A549 (cell line): Measurements from ENCODE around the gene CERS6. TPM values are rescaled to one million over a fixed set of nuclear protein-coding genes. Genes with fewer than 3 reads are reported as not detected.

Source experiments
- ATAC-seq, 2 experiments: fragments of 200-7000 bp in 1 of 2; fragments of >200 bp in 1 of 2; cut with Nextera tagmentation in 1 of 2; cut with Tn5 transposase in 1 of 2; 3 replicates each; pipeline versions ENCODE4 v1.8.0 to v1.9.1; 2018 to 2020; ENCODE audit warnings: mild to moderate bottlenecking in 1 of 2, moderate library complexity in 1 of 2
- CTCF ChIA-PET: fragments of 300-600 bp; sonication (Branson Sonifier 250); formaldehyde crosslinking; extraction: SDS; loops from one replicate; lab custom pipeline; 2021; ENCODE audit warnings: antibody characterized with exemption, inconsistent platforms; lab: Yijun Ruan, JAX
- POLR2A ChIA-PET: fragments of 350-600 bp; formaldehyde crosslinking; extraction: SDS; loops from one replicate; lab custom pipeline; 2021; ENCODE audit warnings: antibody characterized with exemption, inconsistent platforms; lab: Yijun Ruan, JAX
- DNase-seq, 2 experiments: peaks; one replicate each; pipeline versions ENCODE4 v3.0.0 to v3.0.0-alpha.2; 2011 to 2016; ENCODE audit warnings: low read depth in 1 of 2, low spot score in 1 of 2
- FAIRE-seq: peaks from 2 replicates; lab custom pipeline; 2011; peaks lifted over from hg19 to GRCh38; lab: Jason Lieb, UNC
- H3K27ac ChIP-seq, 2 experiments: fragments of >200 bp; sonication (Bioruptor Twin); formaldehyde crosslinking; 3 replicates each; pipeline ENCODE4 v1.5.1; 2016 to 2017
- H3K4me1 ChIP-seq: fragments of >200 bp; sonication (Bioruptor Twin); formaldehyde crosslinking; 3 replicates; pipeline ENCODE4 v1.6.1; 2016
- H3K4me2 ChIP-seq: fragments of >200 bp; sonication (Bioruptor Twin); formaldehyde crosslinking; 3 replicates; pipeline ENCODE4 v1.6.1; 2016
- H3K4me3 ChIP-seq: fragments of >200 bp; sonication (Bioruptor Twin); formaldehyde crosslinking; 3 replicates; pipeline ENCODE4 v1.5.1; 2016
- H3K9me3 ChIP-seq: fragments of >200 bp; sonication (Bioruptor Twin); formaldehyde crosslinking; 3 replicates; pipeline ENCODE4 v1.6.1; 2016
- BCL3 ChIP-seq: fragments of >200 bp; sonication (Bioruptor Twin); formaldehyde crosslinking; IDR thresholded peaks from 3 replicates; pipeline ENCODE4 v1.6.1; 2016
- BHLHE40 ChIP-seq: IDR thresholded peaks from 2 replicates; pipeline ENCODE4 v1.6.1; 2012; ENCODE audit warnings: low read depth, low read length, inconsistent platforms
- CEBPB ChIP-seq, 2 experiments: fragments of >200 bp in 1 of 2; sonication (Bioruptor Twin) in 1 of 2; formaldehyde crosslinking in 1 of 2; IDR thresholded peaks; 2 replicates each; pipeline ENCODE4 v1.6.1; 2012 to 2016
- E2F6 ChIP-seq: IDR thresholded peaks from 2 replicates; pipeline ENCODE4 v1.6.1; 2012; ENCODE audit warnings: low read depth, borderline replicate concordance
- FOSB ChIP-seq: fragments of 250-450 bp; sonication (Bioruptor Pico); IDR thresholded peaks from 2 replicates; pipeline ENCODE4 v1.5.0; 2020; ENCODE audit warnings: mild to moderate bottlenecking, moderate library complexity
- FOXS1 ChIP-seq: fragments of 250-450 bp; sonication (Bioruptor Pico); IDR thresholded peaks from 2 replicates; pipeline ENCODE4 v1.5.0; 2020; ENCODE audit warnings: mild to moderate bottlenecking, moderate library complexity
- HES2 ChIP-seq: fragments of >200 bp; sonication (Bioruptor Twin); formaldehyde crosslinking; IDR thresholded peaks from 2 replicates; pipeline ENCODE4 v1.6.1; 2016
- HEYL ChIP-seq: fragments of 250-450 bp; sonication (Bioruptor Pico); IDR thresholded peaks from 2 replicates; pipeline ENCODE4 v1.8.0; 2021; ENCODE audit warnings: mild to moderate bottlenecking, moderate library complexity
- HOXA7 ChIP-seq: fragments of 250-450 bp; sonication (Bioruptor Pico); IDR thresholded peaks from 2 replicates; pipeline ENCODE4 v1.5.0; 2020; ENCODE audit warnings: mild to moderate bottlenecking, moderate library complexity
- HOXB5 ChIP-seq: fragments of 250-450 bp; sonication (Bioruptor Pico); IDR thresholded peaks from 2 replicates; pipeline ENCODE4 v1.5.0; 2020; ENCODE audit warnings: mild to moderate bottlenecking, moderate library complexity
- JUNB ChIP-seq: fragments of >200 bp; sonication (Bioruptor Twin); formaldehyde crosslinking; IDR thresholded peaks from 2 replicates; pipeline ENCODE4 v1.6.1; 2016
- KDM1A ChIP-seq: fragments of 200-600 bp; sonication (generic); IDR thresholded peaks from 2 replicates; pipeline ENCODE4 v1.6.1; 2016; ENCODE audit warnings: low read depth, mild to moderate bottlenecking
- MAFK ChIP-seq: fragments of 450-650 bp; IDR thresholded peaks from 2 replicates; pipeline ENCODE4 v1.6.1; 2014; ENCODE audit not compliant: partially characterized antibody
- MAX ChIP-seq: IDR thresholded peaks from 2 replicates; pipeline ENCODE4 v1.6.1; 2012
- NPAS2 ChIP-seq: fragments of 250-450 bp; sonication (Bioruptor Pico); IDR thresholded peaks from 2 replicates; pipeline ENCODE4 v1.8.0; 2022; ENCODE audit warnings: mild to moderate bottlenecking, moderate library complexity, borderline replicate concordance
- NR3C1 ChIP-seq: fragments of >200 bp; sonication (Bioruptor Twin); formaldehyde crosslinking; IDR thresholded peaks from 3 replicates; pipeline ENCODE4 v1.6.1; 2017
- PHF8 ChIP-seq: fragments of 200-600 bp; sonication (generic); IDR thresholded peaks from 2 replicates; pipeline ENCODE4 v1.6.1; 2016; ENCODE audit warnings: low read depth, mild to moderate bottlenecking, antibody characterized with exemption, moderate library complexity, borderline replicate concordance
- RAD21 ChIP-seq, 2 experiments: fragments of >200 bp in 1 of 2; sonication (Bioruptor Twin) in 1 of 2; formaldehyde crosslinking in 1 of 2; IDR thresholded peaks in 1 of 2; conservative IDR thresholded peaks in 1 of 2; 2 replicates in 1 of 2; 3 replicates in 1 of 2; pipeline ENCODE4 v1.6.1; 2012 to 2018; ENCODE audit warnings: inconsistent platforms in 1 of 2
- RFX5 ChIP-seq: fragments of 450-650 bp; IDR thresholded peaks from 2 replicates; pipeline ENCODE4 v1.7.1; 2014; ENCODE audit warnings: antibody characterized with exemption, mild to moderate bottlenecking, moderate library complexity
- TFCP2L1 ChIP-seq: fragments of 250-450 bp; sonication (Bioruptor Pico); IDR thresholded peaks from 2 replicates; pipeline ENCODE4 v1.5.0; 2021; ENCODE audit warnings: mild to moderate bottlenecking
- TP53 ChIP-seq: fragments of 250-450 bp; sonication (Bioruptor Pico); IDR thresholded peaks from 2 replicates; pipeline ENCODE4 v1.5.0; 2021; ENCODE audit warnings: mild to moderate bottlenecking, moderate library complexity
- ZC3H11A ChIP-seq: fragments of 450-650 bp; IDR thresholded peaks from 2 replicates; pipeline ENCODE4 v1.6.1; 2014; ENCODE audit warnings: antibody characterized with exemption, mild to moderate bottlenecking
- WGBS: methylation state at CpG from one replicate; pipeline ENCODE4 v1.1.6; 2017; ENCODE audit errors: missing lambda C conversion rate; 5-methylcytosine and 5-hydroxymethylcytosine counted together
- polyA plus RNA-seq, 4 experiments: library from polyadenylated mRNA; depleted of rRNA in 3 of 4; stranded (reverse); fragments of >200 nt; fragmentation: RNase III in 1 of 4; extraction: RNeasy Plus Mini Kit Qiagen cat#74134 plus additional on column Dnase treatment in 1 of 4; gene quantifications; 2 replicates in 3 of 4; 3 replicates in 1 of 4; pipeline ENCODE4 v1.2.3, GENCODE V29; 2011 to 2017

The CERS6 gene
- polyA plus RNA-seq, 2 of the 4 experiments (the other 2 are of a cell fraction) = 12.0 to 16.9 TPM

- Histone ChIP-seq H3K9me3 (no peaks in the 10 kb centered on the region), H3K4me2 (no peak overlapping the region), H3K4me3 (no peak overlapping the region), H3K4me1 (peaks cover 19% of the 10 kb centered on the region; the same call in 2 of the 3 replicates), H3K27ac (no peak overlapping the region)
- WGBS = 100% methylated on average over 1 of the region's 1 CpG
- ChIA-PET POLR2A (no interaction called here), CTCF (interaction anchor here (2.3 kb wide), 1 partner anchor 362 kb away, joined by 7 read pairs; no protein-coding TSS in a partner anchor)
- no peak for DNase-seq
- TF ChIP-seq KDM1A = no peak
- no peak for TF ChIP-seq PHF8
- no peak for TF ChIP-seq MAFK
- TF ChIP-seq NPAS2 = no peak
- TF ChIP-seq RFX5 = no peak
- TF ChIP-seq HOXB5 (CRISPR knock-in tag) = no peak
- TF ChIP-seq MAX = no peak
- TF ChIP-seq TFCP2L1 (CRISPR knock-in tag) = no peak
- TF ChIP-seq BCL3 = no peak
- TF ChIP-seq HOXA7 = no peak
- ATAC-seq = no peak
- FAIRE-seq = no peak
Observed at GRCh38 chr2:168708080-168708479, 252.0 kb downstream of the CERS6 start.

- ChIA-PET CTCF (interaction anchor here (0.6 to 1.0 kb wide), 2 partner anchors 48 to 260 kb away, joined by 3 to 4 read pairs; no protein-coding TSS in a partner anchor), POLR2A (no interaction called here)
- no peak for DNase-seq
- Histone ChIP-seq H3K9me3 (no peaks in the 10 kb centered on the region), H3K4me1 (peaks cover 9% of the 10 kb centered on the region; the same call in 2 of the 3 replicates), H3K4me3 (no peak overlapping the region), H3K4me2 (no peak overlapping the region), H3K27ac (no peak overlapping the region)
- TF ChIP-seq TFCP2L1 (CRISPR knock-in tag) (no peak), ZC3H11A (no peak), CEBPB (IDR thresholded peaks at IDR 0.05) (no peak), FOSB (CRISPR knock-in tag) (no peak), BHLHE40 (no peak), HEYL (CRISPR knock-in tag) (no peak), E2F6 (no peak), FOXS1 (no peak)
- no peak for FAIRE-seq
- no peak for ATAC-seq
- 81% methylated on average over 4 of the region's 4 CpGs for WGBS
Observed at GRCh38 chr2:168710754-168711467, 254.8 kb downstream of the CERS6 start.

GRCh38 chr2:168712053-168712452, 256.0 kb downstream of the CERS6 start:
- Histone ChIP-seq H3K9me3 (no peaks in the 10 kb centered on the region), H3K27ac (no peak overlapping the region), H3K4me3 (no peak overlapping the region), H3K4me2 (no peak overlapping the region), H3K4me1 (no peaks in the 10 kb centered on the region)
- ChIA-PET CTCF (interaction anchor here (0.6 kb wide), 1 partner anchor 9 kb away, joined by 3 read pairs; no protein-coding TSS in a partner anchor), POLR2A (no interaction called here)
- peak in 1 of 2 experiments; percentile 55; a peak in 2 of 6 replicates for ATAC-seq
- FAIRE-seq = no peak
- 18% methylated on average over 1 of the region's 1 CpG for WGBS
- TF ChIP-seq HES2 (no peak), NR3C1 (no peak), MAX (no peak), JUNB (no peak), RAD21 (conservative IDR thresholded peaks at IDR 0.05 in 1 of 2, IDR thresholded peaks at IDR 0.05 in 1 of 2) (no peak), TP53 (CRISPR knock-in tag) (no peak)
- DNase-seq = no peak
